ENCODE data around the gene HTT.

DNA sequence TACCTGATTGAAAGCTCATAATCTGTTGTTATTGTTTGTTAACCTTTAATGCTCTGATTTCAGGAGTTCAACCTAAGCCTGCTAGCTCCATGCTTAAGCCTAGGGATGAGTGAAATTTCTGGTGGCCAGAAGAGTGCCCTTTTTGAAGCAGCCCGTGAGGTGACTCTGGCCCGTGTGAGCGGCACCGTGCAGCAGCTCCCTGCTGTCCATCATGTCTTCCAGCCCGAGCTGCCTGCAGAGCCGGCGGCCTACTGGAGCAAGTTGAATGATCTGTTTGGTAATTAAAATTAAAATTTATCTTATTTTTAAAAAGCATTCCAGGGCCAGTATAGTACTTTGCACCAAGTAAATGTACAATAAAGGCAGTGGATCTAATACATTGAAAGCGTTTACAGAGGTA, 137.4 kb downstream of the HTT start:
- no peak for TF ChIP-seq CTCF (conservative IDR thresholded peaks at IDR 0.05; ENCODE audit: low read depth, low read length)
- no peak for TF ChIP-seq EZH2 (IDR thresholded peaks at IDR 0.05; ENCODE audit: borderline replicate concordance, low read depth, low read length, poor library complexity, severe bottlenecking)
